GM21825 (cell line): ENCODE results near the gene SLF1.

Experiments
- ATAC-seq: cut with Tn5 transposase; IDR thresholded peaks from one replicate; pipeline ENCODE4 v1.9.1; 2021; ENCODE audit warnings: mild to moderate bottlenecking, moderate library complexity; ENCODE audit not compliant: unreplicated experiment

The SLF1 gene

GRCh38 chr5:94707359-94707758, 88.9 kb downstream of the SLF1 start:
- peak; percentile 46 for ATAC-seq

- no peak for ATAC-seq
Observed at GRCh38 chr5:94709277-94709676, 90.8 kb downstream of the SLF1 start.

- ATAC-seq, result no peak
Observed at GRCh38 chr5:94711785-94712184, 93.3 kb downstream of the SLF1 start.

- no peak for ATAC-seq
Observed at GRCh38 chr5:94715768-94716167, 97.3 kb downstream of the SLF1 start.

- ATAC-seq, result no peak
Observed at GRCh38 chr5:94725142-94725541, 106.7 kb downstream of the SLF1 start.

GRCh38 chr5:94731471-94731870, 113.0 kb downstream of the SLF1 start:
- ATAC-seq, result no peak

- no peak for ATAC-seq
Observed at GRCh38 chr5:94736498-94736897, 118.0 kb downstream of the SLF1 start.

- ATAC-seq, result no peak
Observed at GRCh38 chr5:94740286-94740685, 121.8 kb downstream of the SLF1 start.

GRCh38 chr5:94742852-94743251, 124.4 kb downstream of the SLF1 start:
- no peak for ATAC-seq

- no peak for ATAC-seq
Observed at GRCh38 chr5:94744906-94745305, 126.4 kb downstream of the SLF1 start.

GRCh38 chr5:94745786-94746730, 127.6 kb downstream of the SLF1 start:
- peak; percentile 70 for ATAC-seq

GRCh38 chr5:94746731-94747124, 128.3 kb downstream of the SLF1 start:
- peak; percentile 62 for ATAC-seq
